HG03460 (cell line): ENCODE data around the gene HMGA1.

Source experiments
- ATAC-seq: cut with Tn5 transposase; IDR thresholded peaks from one replicate; pipeline ENCODE4 v1.9.1; 2021; ENCODE audit not compliant: unreplicated experiment

The HMGA1 gene

DNA sequence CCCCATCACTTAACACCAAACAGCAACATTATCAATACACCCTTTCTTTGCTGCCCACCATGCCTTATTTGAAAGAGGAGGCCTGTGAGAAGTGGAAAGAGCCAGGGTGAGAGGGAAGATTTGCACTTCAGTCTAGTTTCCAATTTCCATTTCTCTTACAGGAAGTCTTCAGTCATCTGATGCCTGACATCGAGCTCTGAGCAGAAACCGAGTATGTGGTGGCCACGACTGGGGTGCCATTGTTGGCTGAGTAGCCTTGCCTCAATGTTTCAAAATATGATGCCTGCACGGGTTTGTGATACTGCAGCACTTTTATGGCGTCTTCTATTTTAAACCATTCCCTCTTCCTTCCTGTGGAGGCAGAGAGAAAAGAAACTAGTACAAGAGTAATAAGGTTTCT, 51.9 kb downstream of the HMGA1 start:
- ATAC-seq = no peak

DNA sequence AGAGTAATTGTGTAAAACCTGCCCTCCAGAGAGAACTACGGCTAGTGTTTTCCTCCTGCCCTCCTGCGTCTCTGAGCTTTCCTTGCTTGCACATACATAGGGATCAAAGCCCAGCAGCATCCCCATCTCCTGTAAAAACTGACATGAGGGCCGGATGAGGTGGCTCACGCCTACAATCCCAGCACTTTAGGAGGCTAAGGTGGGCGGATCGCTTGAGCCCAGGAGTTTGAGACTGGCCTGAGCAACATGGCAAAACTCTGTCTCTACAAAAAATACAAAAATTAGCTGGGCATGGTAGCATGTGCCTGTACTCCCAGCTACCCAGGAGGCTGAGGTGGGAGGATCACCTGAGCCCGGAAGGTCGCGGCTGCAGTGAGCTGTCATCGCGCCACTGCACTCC, 52.5 kb downstream of the HMGA1 start:
- no peak for ATAC-seq

DNA sequence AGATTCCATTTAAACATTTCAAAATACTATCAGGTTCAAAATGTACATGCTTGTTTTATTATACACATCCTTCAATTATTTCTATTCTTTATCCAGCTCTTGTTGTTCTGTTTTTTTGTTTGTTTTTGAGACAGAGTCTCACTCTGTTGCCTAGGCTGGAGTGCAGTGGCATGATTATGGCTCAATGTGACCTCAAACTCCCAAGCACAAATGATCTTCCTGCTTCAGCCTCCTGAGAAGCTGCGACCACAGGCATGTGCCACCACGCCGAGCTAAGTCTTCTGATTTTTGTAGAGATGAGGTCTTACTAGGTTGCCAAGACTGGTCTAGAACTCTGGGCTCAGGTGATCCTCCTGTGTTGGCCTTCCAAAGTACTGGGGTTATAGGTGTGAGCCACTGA, 56.3 kb downstream of the HMGA1 start:
- ATAC-seq = no peak

DNA sequence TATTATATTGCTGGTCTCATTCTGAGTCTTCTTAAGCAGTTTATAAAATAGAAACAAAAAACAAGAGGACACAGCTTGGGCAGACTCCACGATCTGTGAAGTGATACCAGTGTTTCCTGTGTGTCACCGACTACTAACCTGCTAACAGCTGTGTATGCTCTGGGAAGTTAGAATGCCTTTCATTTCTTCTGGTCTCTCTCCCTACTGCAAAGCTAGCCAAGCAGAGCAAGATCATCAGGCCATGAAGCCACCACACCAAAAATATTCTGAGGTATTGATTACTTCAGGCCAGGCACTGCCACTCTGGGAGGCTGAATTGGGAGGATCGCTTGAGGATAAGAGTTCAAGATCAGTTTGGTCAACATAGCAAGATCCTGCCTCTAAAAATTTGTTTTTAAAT, 59.0 kb downstream of the HMGA1 start:
- ATAC-seq = peak; percentile 80
